K562 (cell line): ENCODE data around the gene LYSMD1. TPM values are rescaled to one million over a fixed set of nuclear protein-coding genes. Genes with fewer than 3 reads are reported as not detected.

Experiments used
- ATF6 ChIP-seq: sonication (generic); formaldehyde crosslinking; IDR thresholded peaks from 2 replicates; pipeline ENCODE4 v1.4.0; 2020; ENCODE audit warnings: mild to moderate bottlenecking, missing genetic modification reagents
- BCLAF1 ChIP-seq, 2 experiments: fragments of 450-650 bp in 1 of 2; IDR thresholded peaks; 2 replicates each; pipeline ENCODE4 v1.6.1; 2011 to 2017; ENCODE audit warnings: low read depth in 2 of 2, antibody characterized with exemption in 1 of 2, borderline replicate concordance in 1 of 2, low read length in 1 of 2, mild to moderate bottlenecking in 1 of 2, mixed read lengths in 1 of 2; ENCODE audit not compliant: control insufficient read depth in 1 of 2
- CCNT2 ChIP-seq: IDR thresholded peaks from 2 replicates; pipeline ENCODE4 v1.6.1; 2011; ENCODE audit warnings: borderline replicate concordance, low read depth, mild to moderate bottlenecking, moderate library complexity, mixed read lengths, low read length; ENCODE audit not compliant: insufficient read length; ENCODE audit errors: extremely low read depth
- CREB3 ChIP-seq: fragments of 450-650 bp; conservative IDR thresholded peaks from 2 replicates; pipeline ENCODE4 v1.6.1; 2016; ENCODE audit warnings: missing genetic modification characterization, low read depth, mild to moderate bottlenecking, missing compliant biosample characterization, moderate library complexity
- FOXA3 ChIP-seq, 2 experiments: fragments of 450-650 bp in 1 of 2; sonication (generic) in 1 of 2; formaldehyde crosslinking; IDR thresholded peaks in 1 of 2; conservative IDR thresholded peaks in 1 of 2; 2 replicates each; pipeline versions ENCODE4 v1.4.0 to v1.8.0; 2020 to 2022; ENCODE audit warnings: mild to moderate bottlenecking in 2 of 2, missing genetic modification reagents in 1 of 2
- MAX ChIP-seq: sonication (generic); formaldehyde crosslinking; IDR thresholded peaks from 2 replicates; pipeline ENCODE4 v1.9.0; 2022; ENCODE audit warnings: mild to moderate bottlenecking, missing genetic modification reagents
- PHB2 ChIP-seq: fragments of 450-650 bp; IDR thresholded peaks from 2 replicates; pipeline ENCODE4 v1.6.1; 2017; ENCODE audit warnings: low read depth
- PHF20 ChIP-seq: fragments of 450-650 bp; IDR thresholded peaks from 2 replicates; pipeline ENCODE4 v1.6.1; 2018; ENCODE audit not compliant: partially characterized antibody
- PHF21A ChIP-seq: fragments of 450-650 bp; IDR thresholded peaks from 2 replicates; pipeline ENCODE4 v1.6.1; 2017; ENCODE audit warnings: low read depth, borderline replicate concordance
- SAFB2 ChIP-seq: fragments of 200-400 bp; formaldehyde crosslinking; IDR thresholded peaks from 2 replicates; pipeline ENCODE4 v1.6.1; 2018; ENCODE audit warnings: borderline replicate concordance, low read length, low read depth, moderate library complexity; ENCODE audit not compliant: severe bottlenecking
- SMARCA4 ChIP-seq: fragments of 450-650 bp; IDR thresholded peaks from 2 replicates; pipeline ENCODE4 v1.6.1; 2016
- SUPT5H ChIP-seq: fragments of 450-650 bp; IDR thresholded peaks from 2 replicates; pipeline ENCODE4 v1.6.1; 2016
- TAL1 ChIP-seq: fragments of 450-650 bp; IDR thresholded peaks from 2 replicates; pipeline ENCODE4 v1.6.1; 2016; ENCODE audit warnings: mild to moderate bottlenecking
- TCF3 ChIP-seq: sonication (generic); formaldehyde crosslinking; IDR thresholded peaks from 2 replicates; pipeline ENCODE4 v1.4.0; 2020; ENCODE audit warnings: mild to moderate bottlenecking, missing genetic modification reagents
- ZBTB34 ChIP-seq: fragments of 250-450 bp; sonication (Bioruptor Pico); IDR thresholded peaks from 2 replicates; pipeline ENCODE4 v1.8.0; 2021; ENCODE audit warnings: mild to moderate bottlenecking, moderate library complexity
- ZNF217 ChIP-seq: sonication (generic); formaldehyde crosslinking; IDR thresholded peaks from 2 replicates; pipeline ENCODE4 v1.8.0; 2022; ENCODE audit warnings: mild to moderate bottlenecking, missing genetic modification reagents
- ZNF316 ChIP-seq: fragments of 450-650 bp; IDR thresholded peaks from 2 replicates; pipeline ENCODE4 v1.6.1; 2016
- ZNF445 ChIP-seq: fragments of 250-450 bp; sonication (Bioruptor Pico); IDR thresholded peaks from 2 replicates; pipeline ENCODE4 v1.4.0; 2020; ENCODE audit warnings: low read depth, mild to moderate bottlenecking, moderate library complexity
- polyA plus RNA-seq, 8 experiments: library from polyadenylated mRNA; depleted of rRNA in 4 of 8; stranded (reverse) in 5 of 8; unstranded in 3 of 8; fragments of >200 nt; fragmentation: Nextera tagmentation in 2 of 8; fragmentation: Illumina TruSeq in 1 of 8; extraction: Ambion mirVana in 2 of 8; extraction: Trizol in 1 of 8; gene quantifications; 2 replicates each; pipeline versions ENCODE4 v1.2.1 to v1.2.3, GENCODE V29; 2011 to 2014; ENCODE audit warnings: inconsistent platforms in 1 of 8, missing spikeins in 1 of 8
- total RNA-seq, 7 experiments: library from RNA; depleted of rRNA in 6 of 7; stranded (reverse); fragments of >200 nt in 6 of 7; fragmentation: Illumina TruSeq in 2 of 7; extraction: Trizol in 2 of 7; gene quantifications; 2 replicates each; pipeline versions ENCODE4 v1.2.1 to v1.2.3, GENCODE V29; 2011 to 2021; ENCODE audit warnings: low replicate concordance in 1 of 7

LYSMD1 gene
- total and polyA plus RNA-seq, 9 of the 15 experiments (the other 6 are each of a cell fraction or from before 2014, with no cell fraction given) = 2.2 to 9.4 (median 6.0) TPM

- no peak for TF ChIP-seq ZNF316
- peak; percentile 91 for TF ChIP-seq SUPT5H
- TF ChIP-seq CREB3 (tag) = no peak
- TF ChIP-seq ZBTB34 = no peak
- TF ChIP-seq PHB2 = no peak
- no peak for TF ChIP-seq BCLAF1 (IDR thresholded peaks at IDR 0.05; ENCODE audit: borderline replicate concordance in 1 of 2, control insufficient read depth in 1 of 2, low read depth in 2 of 2, low read length in 1 of 2)
- peak; percentile 72; the same call in 1 of the 2 replicates for TF ChIP-seq PHF21A
- no peak for TF ChIP-seq SAFB2
- no peak for TF ChIP-seq TCF3 (CRISPR knock-in tag)
- 0 out of 2 replicates have a peak, but pooled peaks have one; percentile 9 for TF ChIP-seq TAL1
- TF ChIP-seq CCNT2 = peak; percentile 60
- TF ChIP-seq ZNF445 (CRISPR knock-in tag) = no peak
- TF ChIP-seq ZNF217 (CRISPR knock-in tag) = no peak
- no peak for TF ChIP-seq FOXA3 (CRISPR knock-in tag; conservative IDR thresholded peaks at IDR 0.05 in 1 of 2, IDR thresholded peaks at IDR 0.05 in 1 of 2)
- TF ChIP-seq SMARCA4 = no peak
- TF ChIP-seq PHF20 = peak; percentile 93
- TF ChIP-seq ATF6 = no peak
- no peak for TF ChIP-seq MAX (CRISPR knock-in tag)
Observed at GRCh38 chr1:151189637-151190445, 24.1 kb upstream of the LYSMD1 start, which contains the start of gene VPS72 (continued).
